Stomach (tissue), 4 donors: Measurements from ENCODE around the gene ST8SIA6.

ENCODE experiments used
- EP300 ChIP-seq: sonication (generic); formaldehyde crosslinking; IDR thresholded peaks from one replicate; pipeline ENCODE4 v1.6.1; 2017; ENCODE audit warnings: antibody characterized with exemption
- TF ChIP-seq, protein P1 (sequence below), 7 experiments: fragments of 450-650 bp in 4 of 7; fragments of 200-600 bp in 3 of 7; sonication (generic) in 3 of 7; IDR thresholded peaks; one replicate each; pipeline ENCODE4 v1.5.1; 2016 to 2019; ENCODE audit warnings: antibody characterized with exemption in 7 of 7, control low read depth in 2 of 7, mild to moderate bottlenecking in 1 of 7

DNA sequence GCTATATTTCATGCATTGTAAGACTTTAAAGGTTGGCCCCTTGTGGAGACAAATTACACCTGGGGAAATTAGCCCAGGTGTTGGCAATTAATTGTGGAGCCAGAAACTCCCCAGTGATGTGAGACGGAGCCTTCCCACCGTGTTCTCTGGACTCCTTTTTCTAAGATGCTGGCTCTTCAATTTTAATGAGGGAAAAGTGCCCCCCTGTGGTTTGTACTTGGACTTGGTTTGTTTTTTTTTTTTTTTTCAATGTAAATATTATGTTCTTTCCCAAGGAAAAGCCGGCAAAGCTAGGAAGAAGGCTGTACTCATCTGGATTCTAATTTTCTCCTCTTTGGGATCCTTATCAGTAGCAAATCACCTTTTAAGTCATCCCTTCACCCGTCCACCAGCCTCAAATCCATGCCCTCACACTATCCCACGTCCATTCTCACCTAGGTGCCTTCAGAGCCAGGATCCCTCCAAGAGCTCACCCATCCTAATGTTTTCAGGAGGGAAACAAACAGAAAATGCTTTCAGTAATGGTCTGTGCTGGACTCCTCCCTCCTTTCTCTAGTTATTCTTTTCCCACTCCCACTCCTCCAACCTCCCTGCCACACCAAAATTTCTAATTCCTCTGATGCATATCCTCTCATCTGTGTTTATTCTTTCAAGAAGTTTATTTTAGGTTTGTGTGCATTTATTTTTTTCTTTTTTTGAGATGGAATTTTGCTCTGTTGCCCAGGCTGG, 20.4 kb upstream of the ST8SIA6 start:
- TF ChIP-seq, protein P1, sequence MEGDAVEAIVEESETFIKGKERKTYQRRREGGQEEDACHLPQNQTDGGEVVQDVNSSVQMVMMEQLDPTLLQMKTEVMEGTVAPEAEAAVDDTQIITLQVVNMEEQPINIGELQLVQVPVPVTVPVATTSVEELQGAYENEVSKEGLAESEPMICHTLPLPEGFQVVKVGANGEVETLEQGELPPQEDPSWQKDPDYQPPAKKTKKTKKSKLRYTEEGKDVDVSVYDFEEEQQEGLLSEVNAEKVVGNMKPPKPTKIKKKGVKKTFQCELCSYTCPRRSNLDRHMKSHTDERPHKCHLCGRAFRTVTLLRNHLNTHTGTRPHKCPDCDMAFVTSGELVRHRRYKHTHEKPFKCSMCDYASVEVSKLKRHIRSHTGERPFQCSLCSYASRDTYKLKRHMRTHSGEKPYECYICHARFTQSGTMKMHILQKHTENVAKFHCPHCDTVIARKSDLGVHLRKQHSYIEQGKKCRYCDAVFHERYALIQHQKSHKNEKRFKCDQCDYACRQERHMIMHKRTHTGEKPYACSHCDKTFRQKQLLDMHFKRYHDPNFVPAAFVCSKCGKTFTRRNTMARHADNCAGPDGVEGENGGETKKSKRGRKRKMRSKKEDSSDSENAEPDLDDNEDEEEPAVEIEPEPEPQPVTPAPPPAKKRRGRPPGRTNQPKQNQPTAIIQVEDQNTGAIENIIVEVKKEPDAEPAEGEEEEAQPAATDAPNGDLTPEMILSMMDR (IDR thresholded peaks at IDR 0.05), result no peak
- TF ChIP-seq EP300, result no peak
